HUES64 (cell line): ENCODE measurements around the gene NTHL1.

ENCODE experiments used
- H3K27ac ChIP-seq: 2 replicates; pipeline ENCODE4 v1.7.0; 2013; ENCODE audit warnings: low read depth, low read length, inconsistent platforms
- H3K27me3 ChIP-seq: 2 replicates; pipeline ENCODE4 v1.6.1; 2013; ENCODE audit warnings: mild to moderate bottlenecking, low read length; ENCODE audit not compliant: insufficient read depth
- H3K36me3 ChIP-seq: 2 replicates; pipeline ENCODE4 v1.6.1; 2013; ENCODE audit warnings: mild to moderate bottlenecking, low read length; ENCODE audit not compliant: insufficient read depth
- H3K4me1 ChIP-seq: 2 replicates; pipeline ENCODE4 v1.6.1; 2013; ENCODE audit warnings: mild to moderate bottlenecking, low read length, moderate library complexity; ENCODE audit not compliant: insufficient read depth
- H3K4me3 ChIP-seq: 2 replicates; pipeline ENCODE4 v1.5.1; 2013; ENCODE audit warnings: mild to moderate bottlenecking, low read length, moderate library complexity
- H3K9ac ChIP-seq: 2 replicates; pipeline ENCODE4 v1.6.1; 2013; ENCODE audit warnings: mild to moderate bottlenecking, low read depth, low read length
- H3K9me3 ChIP-seq: 2 replicates; pipeline ENCODE4 v1.6.1; 2013; ENCODE audit warnings: low read depth, low read length; ENCODE audit not compliant: insufficient read depth
- WGBS: fragments of 150-250, 120-280 bp; methylation state at CpG from one replicate; pipeline ENCODE4 v1.1.7; 2013; ENCODE audit warnings: missing lambda C conversion rate; 5-methylcytosine and 5-hydroxymethylcytosine counted together

NTHL1 gene

DNA sequence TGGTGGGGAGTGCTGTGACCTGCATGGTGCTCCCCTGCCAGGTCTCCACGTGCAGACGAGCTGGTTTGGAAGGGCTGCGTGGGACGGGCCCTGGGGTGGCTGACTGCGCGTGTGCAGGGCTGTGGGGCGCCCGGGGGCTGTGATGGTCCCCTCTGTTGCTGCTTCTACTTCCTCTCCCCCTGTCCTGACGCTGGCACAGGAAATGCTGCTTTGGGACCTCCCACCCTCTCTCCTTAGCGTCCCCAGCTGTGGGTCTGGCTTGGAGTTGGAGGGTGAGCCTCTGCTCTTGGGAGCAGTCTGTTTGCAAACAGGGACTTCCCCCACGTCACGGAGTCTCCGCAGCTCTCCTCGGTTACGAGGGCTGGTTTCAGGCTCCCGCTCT, 35.3 kb upstream of the NTHL1 start:
- WGBS, result 93% methylated on average over 16 of the region's 16 CpGs
- Histone ChIP-seq H3K4me1 (no peaks in the 10 kb centered on the region), H3K9ac (no peak overlapping the region), H3K27ac (no peak overlapping the region), H3K4me3 (no peak overlapping the region), H3K9me3 (no peaks in the 10 kb centered on the region), H3K36me3 (peaks cover 49% of the 10 kb centered on the region), H3K27me3 (no peaks in the 10 kb centered on the region)

DNA sequence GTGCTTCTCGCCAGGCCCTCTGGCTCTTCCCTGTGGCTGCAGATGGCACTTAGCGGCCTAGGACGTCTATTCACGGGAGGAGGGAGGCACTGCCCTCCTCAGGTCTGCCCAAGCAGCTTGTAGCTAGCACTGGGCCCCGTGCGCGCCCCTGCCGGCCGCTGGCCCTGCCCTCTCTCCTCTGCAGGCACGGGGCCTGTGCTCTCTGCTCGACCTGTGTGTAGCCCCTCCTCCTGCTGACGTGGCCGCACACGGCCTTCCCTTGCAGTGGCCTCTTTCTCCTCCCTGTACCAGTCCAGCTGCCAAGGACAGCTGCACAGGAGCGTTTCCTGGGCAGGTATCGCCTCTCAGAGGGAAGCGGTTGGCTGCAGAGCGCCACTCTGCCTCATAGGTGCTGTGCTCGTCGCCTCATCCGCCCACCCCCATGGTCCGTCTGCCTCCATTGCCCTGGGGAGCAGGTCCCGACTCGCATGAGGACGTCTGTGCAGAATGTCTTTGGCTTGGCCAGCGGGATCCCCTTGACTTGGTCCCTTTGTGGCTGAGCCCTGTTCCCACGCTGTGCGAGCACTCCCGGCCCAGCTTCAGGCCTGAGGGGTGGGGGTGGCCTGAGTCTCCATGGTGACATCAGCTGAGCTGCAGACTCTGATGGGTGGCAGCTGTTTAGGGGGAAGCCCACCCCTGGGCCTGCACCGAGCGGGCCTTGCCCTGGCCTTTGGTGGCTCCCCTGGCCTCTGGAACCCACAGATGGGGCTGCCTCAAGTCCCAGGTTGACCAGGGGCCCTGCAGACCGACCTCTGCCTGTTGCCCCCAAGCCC, 34.7 kb upstream of the NTHL1 start:
- Histone ChIP-seq H3K27me3 (no peaks in the 10 kb centered on the region), H3K9me3 (no peaks in the 10 kb centered on the region), H3K36me3 (peaks cover 44% of the 10 kb centered on the region), H3K9ac (no peak overlapping the region), H3K4me1 (no peaks in the 10 kb centered on the region), H3K4me3 (no peak overlapping the region), H3K27ac (no peak overlapping the region)
- WGBS, result 94% methylated on average over 32 of the region's 32 CpGs

DNA sequence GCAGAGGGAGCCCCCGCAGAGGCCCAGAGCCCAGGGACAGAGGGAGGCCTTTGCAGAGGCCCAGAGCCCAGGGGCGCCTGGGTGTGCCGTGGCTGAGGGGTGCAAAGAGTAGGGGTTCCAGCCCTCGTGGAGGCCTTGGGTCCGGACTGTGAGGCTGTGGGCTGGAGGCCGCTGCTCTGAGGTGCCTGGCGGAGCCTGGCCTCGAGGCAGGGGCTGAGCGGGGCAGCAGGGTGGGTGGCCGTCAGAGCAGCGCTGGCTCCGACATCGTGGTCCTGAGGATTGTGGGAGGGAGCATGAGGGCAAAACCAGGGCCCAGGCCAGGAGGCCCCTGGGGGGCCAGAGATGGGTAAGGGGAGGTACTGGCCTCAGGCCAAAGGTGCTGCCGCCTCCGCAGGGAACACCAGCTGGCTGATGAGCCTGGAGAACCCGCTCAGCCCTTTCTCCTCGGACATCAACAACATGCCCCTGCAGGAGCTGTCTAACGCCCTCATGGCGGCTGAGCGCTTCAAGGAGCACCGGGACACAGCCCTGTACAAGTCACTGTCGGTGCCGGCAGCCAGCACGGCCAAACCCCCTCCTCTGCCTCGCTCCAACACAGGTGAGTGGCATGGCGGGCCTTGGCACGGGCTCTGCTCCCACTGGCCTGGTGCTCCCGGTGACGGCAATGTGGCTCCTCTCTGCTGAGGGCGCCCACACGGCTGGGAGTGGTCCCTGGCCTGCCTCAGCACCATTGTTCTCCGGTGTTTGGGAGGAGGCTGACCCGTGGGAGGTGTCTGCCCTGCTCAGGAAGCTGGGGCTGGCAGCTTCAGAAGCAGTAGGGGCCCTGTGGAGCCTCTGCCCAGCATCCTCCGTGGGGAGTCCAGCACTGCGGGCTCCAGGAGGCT, 33.8 kb upstream of the NTHL1 start:
- Histone ChIP-seq H3K27ac (no peak overlapping the region), H3K36me3 (peaks cover 39% of the 10 kb centered on the region)
- 94% methylated on average over 35 of the region's 35 CpGs for WGBS

DNA sequence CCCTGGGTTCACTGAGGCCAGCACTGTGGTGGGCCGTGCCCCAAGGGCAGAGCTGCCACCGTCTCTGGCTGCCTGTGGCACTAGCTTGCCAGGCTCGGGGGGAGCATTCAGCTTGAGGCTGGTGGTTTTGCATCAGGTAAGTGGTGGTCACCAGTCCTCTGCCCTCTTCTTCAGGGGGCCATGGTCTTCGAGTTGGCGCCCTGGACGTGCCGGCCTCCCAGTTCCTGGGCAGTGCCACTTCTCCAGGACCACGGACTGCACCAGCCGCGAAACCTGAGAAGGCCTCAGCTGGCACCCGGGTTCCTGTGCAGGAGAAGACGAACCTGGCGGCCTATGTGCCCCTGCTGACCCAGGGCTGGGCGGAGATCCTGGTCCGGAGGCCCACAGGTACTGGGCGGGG, 32.4 kb upstream of the NTHL1 start:
- no peak overlapping the region for H3K9ac ChIP-seq
- no peak overlapping the region for H3K4me3 ChIP-seq
- H3K36me3 ChIP-seq, result peaks cover 33% of the 10 kb centered on the region
- H3K9me3 ChIP-seq, result no peaks in the 10 kb centered on the region
- H3K4me1 ChIP-seq, result no peaks in the 10 kb centered on the region
- H3K27ac ChIP-seq, result no peak overlapping the region
- H3K27me3 ChIP-seq, result no peaks in the 10 kb centered on the region
- 95% methylated on average over 16 of the region's 16 CpGs for WGBS

More for the DNA sequence above, 33.8 kb upstream of the NTHL1 start:
- H3K9ac ChIP-seq, result no peak overlapping the region
- no peak overlapping the region for H3K4me3 ChIP-seq
- H3K9me3 ChIP-seq, result no peaks in the 10 kb centered on the region
- no peaks in the 10 kb centered on the region for H3K4me1 ChIP-seq
- no peaks in the 10 kb centered on the region for H3K27me3 ChIP-seq

DNA sequence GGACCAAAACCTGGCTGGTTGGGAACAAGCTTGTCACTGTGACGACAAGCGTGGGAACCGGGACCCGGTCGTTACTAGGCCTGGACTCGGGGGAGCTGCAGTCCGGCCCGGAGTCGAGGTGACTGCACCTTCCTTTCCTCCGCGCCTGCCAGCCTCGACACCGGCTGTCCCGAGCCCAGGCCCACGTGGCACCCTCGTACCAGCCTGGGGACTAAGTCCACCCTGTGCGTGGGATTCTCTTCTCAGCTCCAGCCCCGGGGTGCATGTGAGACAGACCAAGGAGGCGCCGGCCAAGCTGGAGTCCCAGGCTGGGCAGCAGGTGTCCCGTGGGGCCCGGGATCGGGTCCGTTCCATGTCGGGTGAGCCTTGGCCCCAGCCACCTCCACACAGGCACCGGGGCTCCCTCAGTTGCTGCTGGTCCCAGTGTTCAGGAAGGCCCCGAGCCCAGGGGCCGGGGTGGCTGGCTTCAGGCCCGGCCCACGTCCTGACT, 31.7 kb upstream of the NTHL1 start:
- Histone ChIP-seq H3K9ac (no peak overlapping the region), H3K36me3 (peaks cover 37% of the 10 kb centered on the region)

DNA sequence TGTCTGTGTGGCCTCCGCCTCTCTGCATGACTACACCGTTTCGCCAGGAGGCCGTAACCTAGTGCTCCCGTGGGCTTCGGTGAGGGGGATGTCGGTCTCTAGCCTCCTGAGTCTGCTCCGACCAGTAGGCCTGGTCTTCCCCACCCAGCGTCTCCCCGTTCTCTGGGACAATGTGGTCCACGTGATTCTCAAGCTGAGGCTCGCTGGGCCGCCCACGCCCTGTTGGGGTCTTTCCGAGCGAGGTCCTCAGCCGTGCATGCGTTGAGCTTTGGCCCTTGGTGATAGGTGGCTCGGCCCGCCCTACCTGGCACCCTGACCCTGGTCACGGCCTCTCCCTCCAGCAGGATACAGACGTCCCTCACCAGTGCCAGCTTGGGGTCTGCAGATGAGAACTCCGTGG, 31.1 kb upstream of the NTHL1 start:
- H3K4me1 ChIP-seq, result no peaks in the 10 kb centered on the region
- no peak overlapping the region for H3K9ac ChIP-seq
- H3K4me3 ChIP-seq, result no peak overlapping the region

More for the DNA sequence above, 31.7 kb upstream of the NTHL1 start:
- WGBS, result 95% methylated on average over 30 of the region's 30 CpGs
- Histone ChIP-seq H3K4me3 (no peak overlapping the region), H3K4me1 (no peaks in the 10 kb centered on the region), H3K9me3 (no peaks in the 10 kb centered on the region), H3K27ac (no peak overlapping the region), H3K27me3 (no peaks in the 10 kb centered on the region)

DNA sequence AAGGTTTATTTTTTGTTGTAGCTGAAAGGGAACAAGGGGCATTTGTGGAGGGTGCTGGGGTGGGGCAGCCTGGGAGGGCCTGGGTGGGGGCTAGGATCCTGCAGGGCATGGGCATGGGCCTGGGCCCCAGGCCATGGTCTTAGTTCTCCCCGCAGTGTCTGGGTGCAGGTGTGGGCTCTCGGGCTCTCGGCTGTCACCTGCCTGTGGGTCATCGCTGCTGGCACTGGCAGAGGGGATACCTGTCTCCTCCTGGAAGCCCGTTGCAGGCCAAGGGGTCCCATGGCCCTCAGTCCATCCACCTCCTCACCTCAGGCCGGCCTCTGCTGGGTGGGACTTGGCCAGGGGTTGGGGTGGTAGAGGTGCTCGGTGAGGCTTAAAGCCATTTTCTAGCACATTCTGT, 30.5 kb upstream of the NTHL1 start:
- Histone ChIP-seq H3K4me1 (no peaks in the 10 kb centered on the region), H3K36me3 (peaks cover 43% of the 10 kb centered on the region), H3K27me3 (no peaks in the 10 kb centered on the region), H3K4me3 (no peak overlapping the region), H3K9ac (no peak overlapping the region), H3K27ac (no peak overlapping the region), H3K9me3 (no peaks in the 10 kb centered on the region)
- WGBS, result 97% methylated on average over 5 of the region's 7 CpGs

More for the DNA sequence above, 31.1 kb upstream of the NTHL1 start:
- Histone ChIP-seq H3K27me3 (no peaks in the 10 kb centered on the region), H3K27ac (no peak overlapping the region), H3K9me3 (no peaks in the 10 kb centered on the region), H3K36me3 (peaks cover 39% of the 10 kb centered on the region)
- 97% methylated on average over 23 of the region's 23 CpGs for WGBS

DNA sequence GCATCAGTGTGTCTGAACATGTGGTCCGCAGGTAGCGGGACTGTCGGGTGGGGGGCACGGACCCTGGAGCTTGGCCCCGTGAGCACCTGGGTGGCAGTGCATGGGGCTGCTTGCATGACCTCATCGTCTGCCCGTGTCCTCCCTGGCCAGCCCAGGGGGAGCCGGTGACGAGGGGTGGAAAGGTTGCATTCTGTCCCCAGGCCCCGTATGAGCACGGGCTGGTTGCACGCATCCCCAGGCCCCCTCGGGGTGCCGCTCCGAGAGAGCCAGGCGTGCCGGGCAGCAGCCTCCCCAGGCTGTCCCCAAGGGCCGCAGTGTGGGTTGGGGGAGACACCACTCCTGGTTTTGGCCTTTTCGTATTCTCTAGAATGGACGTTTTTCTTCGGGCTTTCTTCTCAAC, 30.1 kb upstream of the NTHL1 start:
- Histone ChIP-seq H3K9ac (no peak overlapping the region), H3K27me3 (no peaks in the 10 kb centered on the region), H3K9me3 (no peaks in the 10 kb centered on the region), H3K36me3 (peaks cover 47% of the 10 kb centered on the region), H3K4me1 (no peaks in the 10 kb centered on the region), H3K27ac (no peak overlapping the region), H3K4me3 (no peak overlapping the region)
- WGBS, result 97% methylated on average over 21 of the region's 21 CpGs

DNA sequence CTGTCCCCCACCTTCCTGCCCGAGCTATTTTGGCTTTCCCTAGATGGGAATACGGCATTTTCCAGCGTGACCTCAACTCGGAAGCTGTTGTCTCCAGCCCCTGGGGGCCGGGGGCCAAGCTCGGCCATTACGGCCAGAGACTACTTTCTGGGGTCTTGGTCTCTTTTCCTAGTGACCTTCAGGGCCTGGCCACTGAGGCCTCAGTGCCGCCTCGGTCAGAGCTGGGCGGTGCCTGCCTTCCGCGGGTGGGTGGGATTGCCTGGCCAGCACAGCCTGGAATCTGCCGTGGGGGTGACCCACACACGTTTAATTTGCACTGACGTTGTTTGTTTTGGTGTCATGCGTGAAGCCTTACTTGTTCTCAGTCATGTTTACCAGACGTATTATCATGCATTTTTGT, 29.4 kb upstream of the NTHL1 start:
- H3K27ac ChIP-seq, result no peak overlapping the region
- no peak overlapping the region for H3K4me3 ChIP-seq
- no peak overlapping the region for H3K9ac ChIP-seq
- no peaks in the 10 kb centered on the region for H3K9me3 ChIP-seq
- H3K36me3 ChIP-seq, result peaks cover 45% of the 10 kb centered on the region
- H3K27me3 ChIP-seq, result no peaks in the 10 kb centered on the region
- WGBS, result 94% methylated on average over 17 of the region's 17 CpGs
- H3K4me1 ChIP-seq, result no peaks in the 10 kb centered on the region

DNA sequence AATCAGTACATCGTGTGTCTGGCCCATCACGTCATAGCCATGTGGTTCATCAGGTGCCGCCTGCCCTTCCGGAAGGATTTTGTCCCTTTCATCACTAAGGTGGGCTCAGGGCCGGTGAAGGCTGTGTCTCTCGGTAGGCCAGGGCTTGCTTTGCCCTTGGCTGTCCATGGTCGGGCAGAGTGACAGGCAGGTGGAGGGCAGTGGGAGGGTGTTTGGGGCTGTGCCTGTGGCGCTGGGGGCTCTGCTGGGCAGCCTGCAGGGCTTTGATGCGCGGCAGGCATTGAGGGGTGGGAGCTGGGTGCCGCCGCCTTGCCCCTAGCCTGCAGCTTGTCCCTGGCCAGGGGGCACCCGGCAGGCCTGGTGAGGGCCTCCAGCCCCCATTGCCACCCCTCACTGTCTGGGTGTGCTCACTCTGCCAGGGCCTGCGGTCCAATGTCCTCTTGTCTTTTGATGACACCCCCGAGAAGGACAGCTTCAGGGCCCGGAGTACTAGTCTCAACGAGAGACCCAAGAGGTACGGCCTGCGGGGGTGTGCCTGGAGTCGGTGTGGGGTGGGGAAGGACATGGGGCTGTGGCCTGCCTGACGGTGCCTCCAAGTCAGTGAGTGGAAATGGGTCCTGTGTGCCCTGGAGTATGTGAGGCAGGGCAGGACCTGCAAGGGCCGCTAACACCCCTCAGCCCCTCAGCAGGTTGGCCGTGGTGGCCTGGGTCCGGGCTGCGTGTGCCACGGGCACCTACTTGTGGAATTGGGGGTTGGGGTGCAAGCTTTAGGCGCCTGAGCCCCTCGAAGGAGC, 28.6 kb upstream of the NTHL1 start:
- Histone ChIP-seq H3K4me1 (no peaks in the 10 kb centered on the region), H3K9me3 (no peaks in the 10 kb centered on the region), H3K4me3 (no peak overlapping the region), H3K9ac (no peak overlapping the region), H3K27ac (no peak overlapping the region), H3K27me3 (no peaks in the 10 kb centered on the region), H3K36me3 (peaks cover 43% of the 10 kb centered on the region)
- WGBS, result 93% methylated on average over 28 of the region's 28 CpGs
